NB4 (cell line): ENCODE measurements around the gene JMY.

Source experiments
- CTCF ChIP-seq: IDR thresholded peaks from one replicate; pipeline ENCODE4 v1.5.1; 2012; ENCODE audit warnings: low read depth, low read length
- MYC ChIP-seq: IDR thresholded peaks from 2 replicates; pipeline ENCODE4 v1.6.1; 2011; ENCODE audit warnings: low read depth, low read length
- POLR2A ChIP-seq: IDR thresholded peaks from 2 replicates; pipeline ENCODE4 v1.6.1; 2011; ENCODE audit warnings: mild to moderate bottlenecking; ENCODE audit not compliant: insufficient read length; ENCODE audit errors: extremely low read depth

DNA sequence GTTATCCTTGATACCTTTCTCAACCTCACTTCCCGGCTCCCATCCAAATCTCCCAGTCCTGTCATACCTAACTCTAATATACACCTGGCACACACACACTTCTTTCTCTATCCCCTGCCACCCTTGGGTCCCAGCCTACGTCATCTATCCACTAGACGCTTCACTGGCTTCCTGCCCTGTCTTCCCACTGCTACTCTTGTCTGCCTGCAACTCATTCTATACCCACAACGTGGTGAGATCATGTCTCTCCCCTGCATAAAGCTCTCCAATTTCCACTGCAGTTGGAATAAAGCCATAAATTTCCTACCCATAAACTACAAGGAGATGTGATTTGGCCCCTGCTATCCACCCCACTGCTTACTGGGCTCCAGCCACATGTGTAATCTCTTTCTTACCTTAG lies 93.5 kb downstream of the JMY start:
- TF ChIP-seq CTCF = no peak
- TF ChIP-seq MYC = no peak
- no peak for TF ChIP-seq POLR2A
